ENCODE measurements around the gene GALNT11. TPM values are rescaled to one million over a fixed set of nuclear protein-coding genes. Genes with fewer than 3 reads are reported as not detected.
"Not testable (repeated sequence)": the region's sequence is repeated elsewhere in the genome, so short reads cannot be mapped to it uniquely, and the experiment has no call there.

GALNT11 gene
- polyA plus RNA-seq, 3 donors, result 17.7 to 25.9 (median 20.6) TPM

DNA sequence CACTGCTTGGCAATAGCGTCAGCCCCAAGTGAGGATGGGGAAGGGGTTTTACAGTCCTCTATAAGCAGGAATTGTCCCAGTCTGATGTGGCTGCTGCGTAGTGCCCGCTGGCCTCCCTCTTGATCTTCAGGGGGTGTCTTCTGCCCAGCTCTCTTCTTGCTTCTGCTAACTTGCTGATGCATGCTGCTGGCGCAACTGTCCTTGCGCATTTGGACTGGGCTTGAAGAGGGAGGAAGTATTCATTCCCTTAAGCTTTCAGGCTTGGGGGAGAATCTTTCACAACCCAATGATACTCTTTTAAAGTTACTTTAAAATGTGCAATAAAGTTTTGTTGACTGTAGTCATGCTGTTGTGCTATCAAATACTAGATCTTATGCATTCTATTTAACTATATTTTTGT is 10.3 kb downstream of the GALNT11 start:
- no peak overlapping the region for H2AFZ ChIP-seq (ENCODE audit: insufficient read depth, low read depth, low read length, poor library complexity, severe bottlenecking)
- Mint-ChIP-seq H3K4me1 (peaks cover 4% of the 10 kb centered on the region), H3K9me3 (peaks cover 41 to 71% (median 59%) of the 10 kb centered on the region in 7 donors), H3K36me3 (peaks cover 30 to 48% of the 10 kb centered on the region in 2 donors), H3K4me3 (no peak overlapping the region), H3K27ac (no peak overlapping the region), H3K27me3 (ENCODE audit: low read depth in 3 of 3) (peaks cover 0 to 2% (median 0%) of the 10 kb centered on the region in 3 donors)
- H3K36me3 ChIP-seq (replicated peaks in 1 of 2; ENCODE audit: control insufficient read depth in 1 of 2, insufficient read depth in 2 of 2, low read length in 2 of 2), result peaks cover 0 to 11% of the 10 kb centered on the region in 2 donors
- DNase-seq, result peak in 1 of 3 donors; percentile 16
- H3K4me3 ChIP-seq (replicated peaks in 1 of 3; ENCODE audit: low read depth in 2 of 3, low read length in 3 of 3), result no peak overlapping the region
- no peak overlapping the region for H3K9ac ChIP-seq (ENCODE audit: insufficient read depth, low read length, poor library complexity, severe bottlenecking)
- WGBS (ENCODE audit: insufficient coverage), result 100% methylated on average over 2 of the region's 5 CpGs
- TF ChIP-seq, protein P1, sequence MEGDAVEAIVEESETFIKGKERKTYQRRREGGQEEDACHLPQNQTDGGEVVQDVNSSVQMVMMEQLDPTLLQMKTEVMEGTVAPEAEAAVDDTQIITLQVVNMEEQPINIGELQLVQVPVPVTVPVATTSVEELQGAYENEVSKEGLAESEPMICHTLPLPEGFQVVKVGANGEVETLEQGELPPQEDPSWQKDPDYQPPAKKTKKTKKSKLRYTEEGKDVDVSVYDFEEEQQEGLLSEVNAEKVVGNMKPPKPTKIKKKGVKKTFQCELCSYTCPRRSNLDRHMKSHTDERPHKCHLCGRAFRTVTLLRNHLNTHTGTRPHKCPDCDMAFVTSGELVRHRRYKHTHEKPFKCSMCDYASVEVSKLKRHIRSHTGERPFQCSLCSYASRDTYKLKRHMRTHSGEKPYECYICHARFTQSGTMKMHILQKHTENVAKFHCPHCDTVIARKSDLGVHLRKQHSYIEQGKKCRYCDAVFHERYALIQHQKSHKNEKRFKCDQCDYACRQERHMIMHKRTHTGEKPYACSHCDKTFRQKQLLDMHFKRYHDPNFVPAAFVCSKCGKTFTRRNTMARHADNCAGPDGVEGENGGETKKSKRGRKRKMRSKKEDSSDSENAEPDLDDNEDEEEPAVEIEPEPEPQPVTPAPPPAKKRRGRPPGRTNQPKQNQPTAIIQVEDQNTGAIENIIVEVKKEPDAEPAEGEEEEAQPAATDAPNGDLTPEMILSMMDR (IDR thresholded peaks at IDR 0.05), result no peak
- H3K27ac ChIP-seq (ENCODE audit: low read depth in 1 of 2, low read length in 2 of 2), result no peak overlapping the region
- peaks cover 8% of the 10 kb centered on the region for H3K79me2 ChIP-seq (ENCODE audit: insufficient read depth, low read length)
- intact Hi-C loops (cut with micrococcal nuclease), result no loop called here
- H3K27me3 ChIP-seq (ENCODE audit: control insufficient read depth in 2 of 2, insufficient read depth in 2 of 2, low read length in 2 of 2), result no peaks in the 10 kb centered on the region
- peaks cover 0 to 5% of the 10 kb centered on the region in 2 donors for H3K4me1 ChIP-seq (ENCODE audit: control insufficient read depth in 1 of 2, insufficient read depth in 2 of 2, low read length in 2 of 2)
- H3K4me2 ChIP-seq (replicated peaks; ENCODE audit: extremely low read depth, low read length, poor library complexity, severe bottlenecking), result no peak overlapping the region
- peaks cover 24 to 38% of the 10 kb centered on the region in 2 donors for H3K9me3 ChIP-seq (replicated peaks in 1 of 2; ENCODE audit: control insufficient read depth in 1 of 2, insufficient read depth in 1 of 2, low read length in 2 of 2)
- no peaks in the 10 kb centered on the region for H4K20me1 ChIP-seq (ENCODE audit: insufficient read depth, low read length)

GRCh38 chr7:152038410-152038809 is 12.9 kb downstream of the GALNT11 start:
- H3K27me3 Mint-ChIP-seq (ENCODE audit: low read depth in 3 of 3); DNase-seq; H3K4me3 Mint-ChIP-seq; H3K79me2 ChIP-seq (ENCODE audit: insufficient read depth, low read length); H3K4me1 Mint-ChIP-seq; H3K27me3 ChIP-seq (ENCODE audit: control insufficient read depth in 2 of 2, insufficient read depth in 2 of 2, low read length in 2 of 2); H2AFZ ChIP-seq (ENCODE audit: insufficient read depth, low read depth, low read length, poor library complexity, severe bottlenecking); H3K27ac Mint-ChIP-seq; intact Hi-C loops (cut with micrococcal nuclease); H3K4me2 ChIP-seq (replicated peaks; ENCODE audit: extremely low read depth, low read length, poor library complexity, severe bottlenecking); H3K4me1 ChIP-seq (ENCODE audit: control insufficient read depth in 1 of 2, insufficient read depth in 2 of 2, low read length in 2 of 2); H4K20me1 ChIP-seq (ENCODE audit: insufficient read depth, low read length); H3K4me3 ChIP-seq (replicated peaks in 1 of 3; ENCODE audit: low read depth in 2 of 3, low read length in 3 of 3); H3K9ac ChIP-seq (ENCODE audit: insufficient read depth, low read length, poor library complexity, severe bottlenecking); H3K27ac ChIP-seq (ENCODE audit: low read depth in 1 of 2, low read length in 2 of 2): not testable (repeated sequence)
- 95% methylated on average over 4 of the region's 5 CpGs for WGBS (ENCODE audit: insufficient coverage)
- Mint-ChIP-seq H3K36me3 (peaks cover 23 to 42% of the 10 kb centered on the region in 2 donors), H3K9me3 (peaks cover 45 to 72% (median 61%) of the 10 kb centered on the region in 7 donors)
- Histone ChIP-seq H3K9me3 (replicated peaks in 1 of 2; ENCODE audit: control insufficient read depth in 1 of 2, insufficient read depth in 1 of 2, low read length in 2 of 2) (peaks cover 24 to 42% of the 10 kb centered on the region in 2 donors), H3K36me3 (replicated peaks in 1 of 2; ENCODE audit: control insufficient read depth in 1 of 2, insufficient read depth in 2 of 2, low read length in 2 of 2) (peaks cover 0 to 11% of the 10 kb centered on the region in 2 donors)

- H3K4me1 ChIP-seq (ENCODE audit: control insufficient read depth in 1 of 2, insufficient read depth in 2 of 2, low read length in 2 of 2); H3K9ac ChIP-seq (ENCODE audit: insufficient read depth, low read length, poor library complexity, severe bottlenecking); H3K4me3 ChIP-seq (replicated peaks in 1 of 3; ENCODE audit: low read depth in 2 of 3, low read length in 3 of 3); H3K4me2 ChIP-seq (replicated peaks; ENCODE audit: extremely low read depth, low read length, poor library complexity, severe bottlenecking); H3K36me3 ChIP-seq (replicated peaks in 1 of 2; ENCODE audit: control insufficient read depth in 1 of 2, insufficient read depth in 2 of 2, low read length in 2 of 2); H3K27me3 Mint-ChIP-seq (ENCODE audit: low read depth in 3 of 3); H3K4me1 Mint-ChIP-seq; H3K27ac ChIP-seq (ENCODE audit: low read depth in 1 of 2, low read length in 2 of 2); H3K79me2 ChIP-seq (ENCODE audit: insufficient read depth, low read length); H3K4me3 Mint-ChIP-seq; DNase-seq; H2AFZ ChIP-seq (ENCODE audit: insufficient read depth, low read depth, low read length, poor library complexity, severe bottlenecking); H4K20me1 ChIP-seq (ENCODE audit: insufficient read depth, low read length); intact Hi-C loops (cut with micrococcal nuclease); H3K27me3 ChIP-seq (ENCODE audit: control insufficient read depth in 2 of 2, insufficient read depth in 2 of 2, low read length in 2 of 2): not testable (repeated sequence)
- Mint-ChIP-seq H3K36me3 (peaks cover 8 to 24% of the 10 kb centered on the region in 2 donors), H3K9me3 (peaks cover 31 to 67% (median 62%) of the 10 kb centered on the region in 7 donors), H3K27ac (peak overlapping the region in 1 of 7 donors; percentile 31)
- 80% methylated on average over 3 of the region's 8 CpGs for WGBS (ENCODE audit: insufficient coverage)
- H3K9me3 ChIP-seq (replicated peaks in 1 of 2; ENCODE audit: control insufficient read depth in 1 of 2, insufficient read depth in 1 of 2, low read length in 2 of 2), result peaks cover 28 to 34% of the 10 kb centered on the region in 2 donors
Measured at GRCh38 chr7:152043086-152043485, 17.6 kb downstream of the GALNT11 start.

GRCh38 chr7:152044909-152045308 is 19.4 kb downstream of the GALNT11 start:
- H3K4me3 Mint-ChIP-seq; H3K9ac ChIP-seq (ENCODE audit: insufficient read depth, low read length, poor library complexity, severe bottlenecking); H3K4me2 ChIP-seq (replicated peaks; ENCODE audit: extremely low read depth, low read length, poor library complexity, severe bottlenecking); H3K36me3 ChIP-seq (replicated peaks in 1 of 2; ENCODE audit: control insufficient read depth in 1 of 2, insufficient read depth in 2 of 2, low read length in 2 of 2); H3K27ac Mint-ChIP-seq; H3K27me3 Mint-ChIP-seq (ENCODE audit: low read depth in 3 of 3); DNase-seq; H3K27me3 ChIP-seq (ENCODE audit: control insufficient read depth in 2 of 2, insufficient read depth in 2 of 2, low read length in 2 of 2); H2AFZ ChIP-seq (ENCODE audit: insufficient read depth, low read depth, low read length, poor library complexity, severe bottlenecking); intact Hi-C loops (cut with micrococcal nuclease); H3K27ac ChIP-seq (ENCODE audit: low read depth in 1 of 2, low read length in 2 of 2); H3K79me2 ChIP-seq (ENCODE audit: insufficient read depth, low read length); H3K4me3 ChIP-seq (replicated peaks in 1 of 3; ENCODE audit: low read depth in 2 of 3, low read length in 3 of 3); H3K4me1 ChIP-seq (ENCODE audit: control insufficient read depth in 1 of 2, insufficient read depth in 2 of 2, low read length in 2 of 2); H3K4me1 Mint-ChIP-seq: not testable (repeated sequence)
- Histone ChIP-seq H3K9me3 (replicated peaks in 1 of 2; ENCODE audit: control insufficient read depth in 1 of 2, insufficient read depth in 1 of 2, low read length in 2 of 2) (peaks cover 18% of the 10 kb centered on the region in 2 donors), H4K20me1 (ENCODE audit: insufficient read depth, low read length) (peaks cover 12% of the 10 kb centered on the region)
- WGBS (ENCODE audit: insufficient coverage), result 100% methylated on average over 2 of the region's 3 CpGs
- Mint-ChIP-seq H3K36me3 (peaks cover 6 to 21% of the 10 kb centered on the region in 2 donors), H3K9me3 (peaks cover 26 to 52% (median 45%) of the 10 kb centered on the region in 7 donors)

Data from CD14-positive monocyte (primary cell).